Fibroblast of villous mesenchyme (primary cell): ENCODE measurements around the gene CDH13. TPM values are rescaled to one million over a fixed set of nuclear protein-coding genes. Genes with fewer than 3 reads are reported as not detected.

Experiments used
- DNase-seq: peaks from one replicate; pipeline ENCODE4 v3.0.0-alpha.2; 2010; ENCODE audit warnings: low read depth
- H3K4me3 ChIP-seq: 2 replicates; pipeline ENCODE4 v1.5.1; 2011; ENCODE audit warnings: low read depth, mild to moderate bottlenecking, low read length
- total RNA-seq: library from RNA; depleted of rRNA; stranded (reverse); fragments of >200 nt; gene quantifications from 2 replicates; pipeline ENCODE4 v1.2.3, GENCODE V29; 2012
- TF ChIP-seq, protein P1 (sequence below): IDR thresholded peaks from 2 replicates; pipeline ENCODE4 v1.5.1; 2012; ENCODE audit warnings: low read depth, mild to moderate bottlenecking, low read length; ENCODE audit not compliant: insufficient read depth

The CDH13 gene
- total RNA-seq, 1 donor, result 47.5 TPM

DNA sequence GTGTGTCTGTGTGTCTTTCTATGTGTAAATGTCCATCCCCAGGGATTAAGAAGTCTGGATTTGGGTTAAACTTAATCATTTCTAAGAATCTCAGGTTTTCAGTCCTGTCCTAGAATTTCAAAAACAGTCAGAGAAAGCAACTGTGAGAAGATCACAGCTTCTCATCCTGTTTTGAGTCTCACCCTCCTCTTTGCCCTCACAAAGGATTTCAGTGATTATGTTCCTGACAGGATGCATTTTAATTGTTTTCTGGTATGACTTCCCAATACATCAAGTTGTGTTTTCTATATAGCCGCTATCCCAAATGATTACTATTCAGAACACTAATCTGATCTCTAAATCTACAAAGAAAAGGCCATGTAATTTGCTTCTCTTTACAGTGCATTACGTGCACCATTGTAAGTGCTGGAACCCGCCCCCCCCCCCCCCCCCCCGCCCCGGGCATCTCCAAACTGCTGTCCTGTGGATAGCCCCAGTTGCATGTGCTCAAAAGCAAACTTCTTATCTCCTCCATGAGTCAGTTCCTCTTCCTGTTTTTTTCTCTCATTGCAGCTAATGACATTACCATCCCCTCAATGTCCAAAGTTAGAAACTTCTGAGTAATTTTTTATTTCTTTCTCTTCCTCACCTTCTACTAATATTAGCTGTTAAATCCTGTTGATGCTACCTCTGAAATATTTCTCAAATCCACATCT is 73.9 kb downstream of the CDH13 start:
- TF ChIP-seq, protein P1, sequence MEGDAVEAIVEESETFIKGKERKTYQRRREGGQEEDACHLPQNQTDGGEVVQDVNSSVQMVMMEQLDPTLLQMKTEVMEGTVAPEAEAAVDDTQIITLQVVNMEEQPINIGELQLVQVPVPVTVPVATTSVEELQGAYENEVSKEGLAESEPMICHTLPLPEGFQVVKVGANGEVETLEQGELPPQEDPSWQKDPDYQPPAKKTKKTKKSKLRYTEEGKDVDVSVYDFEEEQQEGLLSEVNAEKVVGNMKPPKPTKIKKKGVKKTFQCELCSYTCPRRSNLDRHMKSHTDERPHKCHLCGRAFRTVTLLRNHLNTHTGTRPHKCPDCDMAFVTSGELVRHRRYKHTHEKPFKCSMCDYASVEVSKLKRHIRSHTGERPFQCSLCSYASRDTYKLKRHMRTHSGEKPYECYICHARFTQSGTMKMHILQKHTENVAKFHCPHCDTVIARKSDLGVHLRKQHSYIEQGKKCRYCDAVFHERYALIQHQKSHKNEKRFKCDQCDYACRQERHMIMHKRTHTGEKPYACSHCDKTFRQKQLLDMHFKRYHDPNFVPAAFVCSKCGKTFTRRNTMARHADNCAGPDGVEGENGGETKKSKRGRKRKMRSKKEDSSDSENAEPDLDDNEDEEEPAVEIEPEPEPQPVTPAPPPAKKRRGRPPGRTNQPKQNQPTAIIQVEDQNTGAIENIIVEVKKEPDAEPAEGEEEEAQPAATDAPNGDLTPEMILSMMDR, result no peak
- no peak overlapping the region for H3K4me3 ChIP-seq
- DNase-seq, result peak; percentile 61

DNA sequence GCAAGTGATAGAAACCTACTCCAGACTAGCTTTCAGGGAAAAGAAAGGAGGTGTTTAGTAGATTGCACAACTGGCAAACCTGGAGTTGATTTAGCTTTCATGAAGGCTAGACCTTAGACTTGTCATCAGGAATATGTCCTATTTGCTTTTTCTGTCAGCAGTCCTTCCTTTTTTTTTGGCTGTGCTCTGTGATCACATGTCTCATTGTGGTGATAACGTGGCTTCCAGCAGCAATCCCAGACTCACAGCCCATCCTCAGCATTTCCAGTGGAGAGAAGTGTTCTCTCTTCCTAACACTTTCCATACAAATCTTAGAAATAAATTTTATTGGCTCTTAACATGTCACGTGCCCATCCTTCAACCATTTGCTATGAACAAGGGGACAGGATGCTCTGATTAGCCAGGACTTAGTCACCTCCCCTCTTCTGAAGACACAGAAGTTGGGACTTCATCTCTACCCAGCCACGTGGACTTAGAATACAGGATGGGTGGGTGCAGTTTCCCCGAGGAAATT is 74.7 kb downstream of the CDH13 start:
- peak; percentile 19 for DNase-seq
- H3K4me3 ChIP-seq, result no peak overlapping the region
- TF ChIP-seq, protein P1, result no peak

DNA sequence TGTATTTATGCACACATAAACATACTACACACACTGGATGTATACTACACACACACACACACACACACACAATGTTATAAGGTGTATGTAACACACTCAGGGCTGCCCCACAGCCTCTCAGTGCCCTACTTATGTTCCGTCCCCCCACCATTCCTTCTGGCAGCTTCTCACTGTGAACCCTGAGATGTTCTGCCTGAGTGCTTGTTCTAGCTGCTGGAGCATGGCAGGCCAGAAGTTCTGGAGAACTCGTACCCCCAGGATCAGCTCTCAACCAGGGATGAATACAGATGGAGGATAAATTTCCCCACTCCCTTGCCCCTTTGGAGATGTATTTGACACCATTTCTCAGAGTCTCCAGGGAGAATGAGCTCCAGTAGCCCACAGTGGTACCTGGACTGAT is 76.4 kb downstream of the CDH13 start:
- H3K4me3 ChIP-seq, result no peak overlapping the region
- no peak for DNase-seq
- TF ChIP-seq, protein P1, result no peak

DNA sequence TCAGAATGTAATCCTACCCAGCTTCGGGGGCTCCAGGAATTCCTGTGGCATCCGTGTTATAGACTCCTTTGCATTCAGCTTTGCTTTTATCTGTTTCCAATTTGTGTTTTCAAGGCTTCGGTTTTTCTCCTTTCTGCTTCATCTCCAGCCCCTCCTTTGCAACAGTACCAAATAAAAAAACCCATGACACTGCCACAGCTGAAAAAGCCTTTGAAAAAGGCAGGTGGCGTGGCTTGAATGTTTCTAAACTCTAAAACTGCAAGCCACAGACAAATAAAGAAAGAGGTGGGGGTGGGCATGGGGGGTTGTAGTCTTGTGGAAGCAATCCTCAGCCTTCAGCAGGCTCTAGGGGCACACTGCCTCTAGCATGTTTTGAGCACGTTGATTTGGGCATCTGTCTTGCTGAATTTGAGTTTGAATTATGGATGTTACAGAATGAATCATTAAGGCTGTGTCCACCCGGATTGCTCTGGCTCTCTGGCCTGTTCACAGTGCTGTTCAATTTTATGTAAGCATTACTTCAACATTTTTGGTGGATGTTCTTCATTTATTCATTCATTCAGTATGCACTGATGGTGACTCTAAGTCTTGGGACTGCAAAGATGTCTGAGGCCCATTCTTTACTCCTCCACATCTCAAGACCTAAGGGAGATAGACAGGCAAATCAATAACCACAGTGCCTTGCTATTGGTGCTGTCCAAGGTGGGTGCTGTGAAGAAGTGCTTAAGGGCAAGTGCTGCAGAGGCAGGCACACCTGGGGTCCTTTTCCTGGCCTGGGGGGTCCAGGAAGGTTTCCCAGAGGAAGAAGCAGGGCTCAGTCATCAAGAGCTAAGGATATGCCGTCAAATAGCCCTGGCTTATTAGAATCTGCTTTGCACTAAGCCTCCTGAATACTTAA is 77.4 kb downstream of the CDH13 start:
- DNase-seq, result no peak
- H3K4me3 ChIP-seq, result no peak overlapping the region
- TF ChIP-seq, protein P1, result no peak

DNA sequence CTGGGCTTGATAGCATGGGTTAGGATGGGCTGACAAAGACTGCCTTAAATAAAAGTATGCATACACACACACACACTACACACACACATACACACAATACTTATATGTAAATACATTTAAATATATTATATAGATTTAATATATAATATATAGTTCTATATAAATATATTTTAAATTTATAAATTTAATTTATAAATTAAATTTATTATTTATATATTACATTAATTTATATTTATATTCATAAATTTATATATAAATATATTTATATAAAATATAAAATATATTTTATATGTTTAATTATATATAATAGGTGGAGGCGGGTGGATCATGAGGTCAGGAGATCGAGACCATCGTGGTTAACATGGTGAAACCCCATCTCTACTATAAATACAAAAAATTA is 83.2 kb downstream of the CDH13 start:
- H3K4me3 ChIP-seq, result no peak overlapping the region
- DNase-seq, result no peak
- TF ChIP-seq, protein P1, result no peak

DNA sequence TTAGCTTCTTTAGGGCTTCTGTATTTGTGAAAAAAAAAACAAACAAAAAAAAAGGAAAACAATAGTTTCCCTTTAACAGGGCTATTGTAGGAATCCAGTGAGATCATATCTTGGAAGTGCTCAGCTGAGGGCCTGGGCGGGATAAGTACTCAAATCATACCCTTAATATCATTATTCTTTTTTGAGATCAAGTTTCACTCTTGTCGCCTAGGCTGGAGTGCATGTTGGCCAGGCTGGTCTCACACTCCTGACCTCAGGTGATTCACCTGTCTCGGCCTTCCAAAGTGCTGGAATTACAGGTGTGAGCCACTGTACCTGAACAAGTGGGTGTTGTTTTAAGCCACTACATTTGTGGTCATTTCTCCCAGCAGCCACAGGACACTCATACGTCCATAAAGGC is 87.0 kb downstream of the CDH13 start:
- H3K4me3 ChIP-seq, result no peak overlapping the region
- DNase-seq, result no peak

More for the DNA sequence above, 87.0 kb downstream of the CDH13 start:
- TF ChIP-seq, protein P1, result no peak
